Measurements from ENCODE around the gene NRAS.

Gene NRAS

DNA sequence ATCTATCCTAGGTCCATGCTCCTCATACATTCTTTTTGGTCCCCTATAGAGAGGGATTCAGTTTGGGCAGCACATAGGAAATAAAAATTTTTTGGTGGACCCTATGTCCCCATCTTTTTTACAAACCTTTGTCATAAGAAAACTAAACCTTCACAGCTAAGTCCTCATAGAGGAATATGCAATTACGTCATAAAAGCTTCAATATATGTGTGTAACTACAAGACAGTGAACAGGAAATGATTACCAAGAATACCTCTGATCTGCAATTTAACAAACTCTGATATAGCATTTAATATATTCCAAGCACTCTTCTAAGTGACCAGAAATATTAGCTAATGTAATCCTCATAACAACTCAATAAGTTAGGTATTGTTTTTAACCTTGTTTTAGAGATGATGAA is 40.5 kb downstream of the NRAS start:
- DNase-seq (ENCODE audit: low spot score) = no peak

DNA sequence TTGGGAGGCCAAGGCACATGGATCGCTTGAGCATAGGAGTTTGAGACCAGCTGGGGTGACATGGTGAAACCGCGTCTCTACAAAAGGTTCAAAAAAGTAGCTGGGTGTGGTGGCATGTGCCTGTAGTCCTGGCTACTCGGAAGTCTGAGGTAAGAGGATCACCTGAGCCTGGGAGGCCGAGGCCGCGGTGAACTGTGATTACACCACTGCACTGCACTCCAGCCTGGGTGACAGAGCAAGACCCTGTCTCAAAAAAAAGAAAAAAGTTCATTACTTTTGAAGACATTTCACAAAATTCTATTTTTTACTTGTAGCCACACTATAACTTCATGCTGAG is 44.7 kb downstream of the NRAS start:
- DNase-seq (ENCODE audit: low spot score) = no peak

DNA sequence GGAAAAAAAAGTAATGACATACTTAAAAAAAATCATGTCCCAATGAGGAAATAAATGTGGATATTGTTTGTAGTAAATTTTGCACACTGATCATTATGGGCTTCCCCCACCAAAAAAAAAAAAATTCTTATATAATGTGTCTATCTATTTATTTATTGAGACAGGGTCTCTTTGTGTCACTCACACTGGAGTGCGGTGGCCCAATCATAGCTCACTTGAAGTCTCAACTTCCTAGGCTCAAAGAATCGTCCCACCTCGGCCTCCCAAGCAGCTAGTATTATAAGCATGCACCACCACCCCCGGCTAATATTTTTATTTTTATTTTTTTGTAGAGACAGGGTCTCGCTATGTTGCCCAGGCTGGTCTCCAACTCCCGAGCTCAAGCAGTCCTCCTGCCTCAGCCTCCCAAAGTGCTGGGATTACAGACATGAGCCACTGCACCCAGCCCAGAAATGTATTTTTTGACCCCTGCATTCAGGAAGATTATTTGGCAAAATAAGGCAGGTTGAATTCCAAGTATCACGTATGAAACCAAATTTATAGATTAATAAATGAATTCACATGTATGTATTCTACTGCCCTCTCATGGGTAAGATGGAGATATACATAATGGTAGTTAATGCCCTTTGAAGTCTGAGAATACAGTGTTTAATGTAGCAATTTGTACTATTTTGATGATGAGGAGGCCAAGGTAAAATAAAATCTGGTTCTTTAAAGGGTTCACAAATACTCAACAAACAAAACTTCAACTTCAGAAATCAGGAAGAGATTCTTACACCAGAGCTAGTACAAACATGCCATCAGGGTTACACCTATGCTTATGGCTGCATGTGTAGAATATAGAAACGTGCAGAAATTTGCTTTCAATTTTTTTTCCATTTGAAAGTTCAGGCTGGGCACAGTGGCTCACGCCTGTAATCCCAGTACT is 45.3 kb downstream of the NRAS start:
- no peak for DNase-seq (ENCODE audit: low spot score)

DNA sequence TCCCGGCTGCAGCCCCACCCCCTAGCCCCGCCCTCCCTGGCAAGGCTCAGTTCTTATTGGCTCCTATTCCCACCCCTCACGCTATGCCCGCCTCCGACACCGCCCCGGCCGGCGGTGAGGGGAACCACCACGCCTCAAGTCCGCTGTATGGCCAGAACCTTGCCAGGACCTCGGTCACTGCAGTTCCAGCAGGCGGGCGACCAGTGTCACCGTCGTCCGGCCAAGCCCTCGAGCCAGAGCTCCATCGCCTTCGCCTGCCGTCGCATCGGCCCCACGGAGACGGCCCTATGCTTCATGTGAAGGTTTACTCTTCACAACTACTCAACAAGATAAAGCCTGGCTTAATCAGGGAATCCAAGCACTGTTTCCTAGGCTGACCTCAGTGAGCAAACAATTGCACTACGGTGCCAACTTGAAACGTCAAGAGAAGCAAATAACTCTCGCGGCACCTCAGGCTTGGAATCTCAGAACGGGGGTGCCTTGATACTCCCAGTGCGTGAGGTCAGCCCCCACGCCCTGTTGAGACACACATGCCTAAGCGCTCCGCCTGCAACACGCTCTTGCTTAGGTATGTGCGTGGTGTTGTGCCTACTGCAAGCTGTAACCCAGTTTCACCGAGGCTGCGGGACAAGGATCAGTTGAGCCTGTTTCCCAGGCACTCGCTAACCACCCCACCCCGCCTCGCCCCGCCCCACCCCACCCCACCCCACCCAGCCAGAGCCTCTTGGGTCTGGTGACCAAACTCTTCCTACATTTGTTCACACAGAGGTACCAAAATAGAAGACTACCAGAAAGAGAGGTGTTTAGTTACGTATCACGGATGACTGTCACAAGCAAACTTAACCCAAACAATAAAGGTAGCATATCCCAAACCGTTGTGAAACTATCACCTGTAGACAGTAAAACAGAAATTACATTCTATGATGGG is 46.2 kb downstream of the NRAS start:
- DNase-seq (ENCODE audit: low spot score) = peak; percentile 84

DNA sequence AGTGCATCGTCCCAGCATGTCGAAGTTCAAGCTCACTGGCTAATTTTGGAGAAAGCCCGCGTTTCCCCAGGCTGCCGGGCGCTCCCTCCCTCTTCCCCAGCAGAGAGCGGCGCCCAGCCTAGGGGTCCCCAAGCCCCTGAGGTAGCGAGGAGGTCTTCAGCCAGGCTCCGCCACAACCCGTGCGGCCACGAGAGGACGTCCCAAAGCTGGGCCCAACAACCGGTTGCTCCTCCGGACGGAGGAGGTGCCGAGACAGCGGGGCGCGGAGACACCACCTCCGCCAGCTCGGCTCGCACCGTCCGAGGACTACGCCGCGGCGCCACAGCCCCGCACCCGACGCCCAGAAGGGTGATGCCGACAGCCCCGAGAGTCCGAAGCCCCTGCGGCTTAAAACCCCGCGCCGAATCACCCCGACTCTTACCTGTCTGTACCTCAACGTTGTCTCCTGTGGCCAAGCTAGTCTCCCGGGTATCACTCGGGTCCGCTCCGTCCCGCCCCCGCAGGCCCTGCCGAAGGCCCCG is 46.9 kb downstream of the NRAS start, which contains the start of gene DENND2C:
TSS of gene DENND2C (minus strand) at position 488 of the 521 bp plus-strand sequence. CDS start 44,065 bp downstream, outside the sequence.
- DNase-seq (ENCODE audit: low spot score) = no peak

DNA sequence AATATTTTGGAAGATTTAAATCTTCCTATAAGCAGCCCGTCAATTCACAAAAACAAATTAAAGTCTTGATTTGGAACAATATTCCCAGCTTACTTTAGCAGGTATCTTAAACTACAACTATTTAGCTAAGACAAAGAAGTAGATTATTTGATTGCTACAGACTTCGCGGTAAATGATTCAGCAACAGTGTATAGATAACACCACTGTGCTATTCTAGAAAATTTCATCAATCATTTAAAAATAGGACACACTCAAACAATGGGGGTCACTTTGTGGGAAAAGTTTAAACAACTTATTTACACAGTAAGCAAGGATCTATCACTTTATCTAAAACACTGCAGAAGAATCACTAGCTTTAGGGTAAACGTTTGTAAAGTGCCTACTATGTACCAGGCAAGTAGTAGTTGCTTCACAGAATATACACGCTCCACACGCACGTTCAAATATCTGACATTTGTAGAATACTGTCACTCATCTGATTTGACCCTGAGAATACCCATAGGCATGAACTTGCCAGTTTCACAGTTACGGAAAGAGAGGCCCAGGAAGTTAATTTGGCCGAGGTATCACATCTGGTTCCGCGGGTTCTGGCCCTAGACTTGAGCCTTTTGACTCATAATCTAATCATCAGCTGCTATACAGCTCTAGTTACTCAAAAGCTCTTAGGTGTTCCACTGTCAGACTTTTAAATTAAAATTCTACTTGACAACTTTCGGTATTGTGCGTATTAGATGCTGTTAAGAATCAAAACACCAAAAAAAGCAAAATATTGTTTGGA is 47.6 kb downstream of the NRAS start:
- no peak for DNase-seq (ENCODE audit: low spot score)

DNA sequence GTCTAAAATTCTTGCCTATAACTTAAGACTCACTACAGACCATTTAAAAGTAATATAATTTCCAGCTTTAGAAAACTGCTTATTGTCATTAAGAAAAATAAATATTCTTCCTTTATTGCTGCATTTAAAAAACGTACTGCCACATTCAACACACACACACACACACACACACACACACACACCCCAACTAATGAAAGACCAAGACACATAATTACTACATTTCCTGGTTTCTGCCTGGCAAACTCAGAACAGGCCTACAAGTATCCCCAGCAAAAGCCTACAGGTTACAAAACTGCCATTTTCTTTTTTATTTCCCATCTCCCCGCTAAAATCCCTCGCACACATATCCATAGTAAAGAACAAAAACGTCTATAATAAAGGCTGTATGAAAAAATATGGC is 48.2 kb downstream of the NRAS start:
- no peak for DNase-seq (ENCODE audit: low spot score)

DNA sequence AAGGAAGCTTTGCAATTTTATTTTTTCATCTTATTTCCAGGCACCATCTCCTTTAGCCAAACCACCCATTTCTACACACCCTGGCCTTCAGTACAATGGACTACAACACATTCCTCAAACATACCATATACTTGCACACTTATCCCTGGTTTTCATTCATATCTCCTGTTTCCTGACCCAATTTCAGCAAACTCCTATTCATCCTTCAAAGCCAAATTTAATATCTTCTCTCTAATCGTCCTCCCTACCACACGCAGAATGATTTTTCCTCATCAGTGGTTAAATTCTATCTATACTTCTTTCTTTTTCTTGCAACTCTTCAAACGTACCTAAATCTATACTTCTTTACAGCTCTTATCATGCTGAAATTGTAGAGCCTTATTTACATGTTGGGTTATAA is 49.6 kb downstream of the NRAS start:
- no peak for DNase-seq (ENCODE audit: low spot score)

DNA sequence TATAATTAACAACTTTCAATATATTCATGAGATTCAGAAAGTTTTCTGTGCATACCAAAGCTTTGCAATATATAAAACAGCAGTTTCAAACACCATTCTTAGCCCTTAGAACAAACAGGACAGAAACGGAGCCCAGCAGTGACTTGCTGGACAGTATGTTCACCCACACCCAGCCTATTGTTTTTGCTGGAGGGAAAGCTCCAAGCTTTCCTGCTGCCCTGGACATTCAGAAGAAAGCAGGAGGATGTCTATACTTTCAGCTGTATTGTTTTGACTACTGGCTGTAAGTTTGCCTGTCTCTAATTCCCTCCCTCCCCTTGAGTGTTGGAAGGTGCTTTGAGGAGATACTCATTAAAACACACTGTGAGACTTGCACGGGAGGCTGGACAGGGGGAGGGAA is 56.3 kb downstream of the NRAS start:
- DNase-seq (ENCODE audit: low spot score) = no peak

Measured in HuH-7 (cell line).